Measurements from ENCODE around the gene MAD1L1.

MAD1L1 gene

GRCh38 chr7:1907751-1908365 is 324.9 kb downstream of the MAD1L1 start:
- no peak overlapping the region for H3K27ac ChIP-seq (ENCODE audit: extremely low read depth, low read depth, low read length)
- no peak for TF ChIP-seq ZNF747 (tag by site-specific recombination; IDR thresholded peaks at IDR 0.05)
- TF ChIP-seq ZNF354C (tag by site-specific recombination; IDR thresholded peaks at IDR 0.05; ENCODE audit: borderline replicate concordance, low read depth): no peak
- TF ChIP-seq, protein P1, sequence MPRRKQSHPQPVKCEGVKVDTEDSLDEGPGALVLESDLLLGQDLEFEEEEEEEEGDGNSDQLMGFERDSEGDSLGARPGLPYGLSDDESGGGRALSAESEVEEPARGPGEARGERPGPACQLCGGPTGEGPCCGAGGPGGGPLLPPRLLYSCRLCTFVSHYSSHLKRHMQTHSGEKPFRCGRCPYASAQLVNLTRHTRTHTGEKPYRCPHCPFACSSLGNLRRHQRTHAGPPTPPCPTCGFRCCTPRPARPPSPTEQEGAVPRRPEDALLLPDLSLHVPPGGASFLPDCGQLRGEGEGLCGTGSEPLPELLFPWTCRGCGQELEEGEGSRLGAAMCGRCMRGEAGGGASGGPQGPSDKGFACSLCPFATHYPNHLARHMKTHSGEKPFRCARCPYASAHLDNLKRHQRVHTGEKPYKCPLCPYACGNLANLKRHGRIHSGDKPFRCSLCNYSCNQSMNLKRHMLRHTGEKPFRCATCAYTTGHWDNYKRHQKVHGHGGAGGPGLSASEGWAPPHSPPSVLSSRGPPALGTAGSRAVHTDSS (tag by site-specific recombination; IDR thresholded peaks at IDR 0.05): no peak
- TF ChIP-seq, protein P2, sequence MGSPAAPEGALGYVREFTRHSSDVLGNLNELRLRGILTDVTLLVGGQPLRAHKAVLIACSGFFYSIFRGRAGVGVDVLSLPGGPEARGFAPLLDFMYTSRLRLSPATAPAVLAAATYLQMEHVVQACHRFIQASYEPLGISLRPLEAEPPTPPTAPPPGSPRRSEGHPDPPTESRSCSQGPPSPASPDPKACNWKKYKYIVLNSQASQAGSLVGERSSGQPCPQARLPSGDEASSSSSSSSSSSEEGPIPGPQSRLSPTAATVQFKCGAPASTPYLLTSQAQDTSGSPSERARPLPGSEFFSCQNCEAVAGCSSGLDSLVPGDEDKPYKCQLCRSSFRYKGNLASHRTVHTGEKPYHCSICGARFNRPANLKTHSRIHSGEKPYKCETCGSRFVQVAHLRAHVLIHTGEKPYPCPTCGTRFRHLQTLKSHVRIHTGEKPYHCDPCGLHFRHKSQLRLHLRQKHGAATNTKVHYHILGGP (tag by site-specific recombination; IDR thresholded peaks at IDR 0.05): no peak
- no peak for TF ChIP-seq ZNF146 (tag by site-specific recombination; IDR thresholded peaks at IDR 0.05)
- no peak for TF ChIP-seq ZBTB48 (tag by site-specific recombination; IDR thresholded peaks at IDR 0.05)
- TF ChIP-seq TRIM28 (IDR thresholded peaks at IDR 0.05; ENCODE audit: borderline replicate concordance, low read length): no peak
- no peak for TF ChIP-seq ZNF544 (tag by site-specific recombination; IDR thresholded peaks at IDR 0.05)
- TF ChIP-seq, protein P3, sequence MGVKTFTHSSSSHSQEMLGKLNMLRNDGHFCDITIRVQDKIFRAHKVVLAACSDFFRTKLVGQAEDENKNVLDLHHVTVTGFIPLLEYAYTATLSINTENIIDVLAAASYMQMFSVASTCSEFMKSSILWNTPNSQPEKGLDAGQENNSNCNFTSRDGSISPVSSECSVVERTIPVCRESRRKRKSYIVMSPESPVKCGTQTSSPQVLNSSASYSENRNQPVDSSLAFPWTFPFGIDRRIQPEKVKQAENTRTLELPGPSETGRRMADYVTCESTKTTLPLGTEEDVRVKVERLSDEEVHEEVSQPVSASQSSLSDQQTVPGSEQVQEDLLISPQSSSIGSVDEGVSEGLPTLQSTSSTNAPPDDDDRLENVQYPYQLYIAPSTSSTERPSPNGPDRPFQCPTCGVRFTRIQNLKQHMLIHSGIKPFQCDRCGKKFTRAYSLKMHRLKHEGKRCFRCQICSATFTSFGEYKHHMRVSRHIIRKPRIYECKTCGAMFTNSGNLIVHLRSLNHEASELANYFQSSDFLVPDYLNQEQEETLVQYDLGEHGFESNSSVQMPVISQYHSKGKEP (tag by site-specific recombination; IDR thresholded peaks at IDR 0.05): no peak
- TF ChIP-seq ZNF112 (tag by site-specific recombination; IDR thresholded peaks at IDR 0.05): no peak
- no peak for TF ChIP-seq ZNF155 (tag by site-specific recombination; IDR thresholded peaks at IDR 0.05)
- H3K4me3 ChIP-seq (ENCODE audit: low read depth, low read length): no peak overlapping the region
- H3K9me3 ChIP-seq (ENCODE audit: control insufficient read depth, insufficient read depth, low read depth, low read length): no peaks in the 10 kb centered on the region
- ChIA-PET CTCF (no interaction called here), POLR2A (no interaction called here)
- no peaks in the 10 kb centered on the region for H3K36me3 ChIP-seq (ENCODE audit: control insufficient read depth in 2 of 2, insufficient read depth in 1 of 2, low read length in 2 of 2)
- no peaks in the 10 kb centered on the region for H3K4me1 ChIP-seq (ENCODE audit: control insufficient read depth, insufficient read depth, low read length)

- CTCF ChIA-PET: interaction anchor here (0.7 kb wide), 1 partner anchor 245 kb away, joined by 4 read pairs; no protein-coding TSS in a partner anchor
- TF ChIP-seq ZNF791 (tag by site-specific recombination; IDR thresholded peaks at IDR 0.05) (no peak), EGR2 (tag by site-specific recombination; IDR thresholded peaks at IDR 0.05; ENCODE audit: low read depth) (no peak), ZNF521 (tag by site-specific recombination; IDR thresholded peaks at IDR 0.05) (no peak), ZNF548 (tag by site-specific recombination; IDR thresholded peaks at IDR 0.05) (no peak), ZNF404 (tag by site-specific recombination; IDR thresholded peaks at IDR 0.05) (no peak), ZNF654 (tag by site-specific recombination; IDR thresholded peaks at IDR 0.05; ENCODE audit: low read depth) (no peak), ZNF704 (tag by site-specific recombination; IDR thresholded peaks at IDR 0.05) (no peak), ZNF266 (tag by site-specific recombination; IDR thresholded peaks at IDR 0.05; ENCODE audit: low read depth) (no peak), ZBTB20 (tag by site-specific recombination; IDR thresholded peaks at IDR 0.05) (no peak), BCL11A (tag by site-specific recombination; IDR thresholded peaks at IDR 0.05; ENCODE audit: low read depth) (no peak), ZNF48 (tag by site-specific recombination; IDR thresholded peaks at IDR 0.05) (no peak), GLIS1 (tag by site-specific recombination; IDR thresholded peaks at IDR 0.05) (no peak), ZNF416 (tag by site-specific recombination; IDR thresholded peaks at IDR 0.05) (no peak)
- no peaks in the 10 kb centered on the region for H3K36me3 ChIP-seq (ENCODE audit: control insufficient read depth in 2 of 2, insufficient read depth in 1 of 2, low read length in 2 of 2)
- no peaks in the 10 kb centered on the region for H3K4me1 ChIP-seq (ENCODE audit: control insufficient read depth, insufficient read depth, low read length)
- no peak overlapping the region for H3K27ac ChIP-seq (ENCODE audit: extremely low read depth, low read depth, low read length)
- no peak overlapping the region for H3K4me3 ChIP-seq (ENCODE audit: low read depth, low read length)
- POLR2A ChIA-PET: no interaction called here
- no peaks in the 10 kb centered on the region for H3K9me3 ChIP-seq (ENCODE audit: control insufficient read depth, insufficient read depth, low read depth, low read length)
These were observed 325.6 kb downstream of the MAD1L1 start for GRCh38 chr7:1906988-1907745.

Measured in HEK293 (cell line).